LoVo (cell line): ENCODE data around the gene S100A8.
A peak's percentile ranks its signal among the peaks of the same experiment; 100 is the strongest.

Experiments used
- DNase-seq: peaks from one replicate; pipeline ENCODE4 v3.0.0-alpha.2; 2016; ENCODE audit warnings: low spot score

Gene S100A8

DNA sequence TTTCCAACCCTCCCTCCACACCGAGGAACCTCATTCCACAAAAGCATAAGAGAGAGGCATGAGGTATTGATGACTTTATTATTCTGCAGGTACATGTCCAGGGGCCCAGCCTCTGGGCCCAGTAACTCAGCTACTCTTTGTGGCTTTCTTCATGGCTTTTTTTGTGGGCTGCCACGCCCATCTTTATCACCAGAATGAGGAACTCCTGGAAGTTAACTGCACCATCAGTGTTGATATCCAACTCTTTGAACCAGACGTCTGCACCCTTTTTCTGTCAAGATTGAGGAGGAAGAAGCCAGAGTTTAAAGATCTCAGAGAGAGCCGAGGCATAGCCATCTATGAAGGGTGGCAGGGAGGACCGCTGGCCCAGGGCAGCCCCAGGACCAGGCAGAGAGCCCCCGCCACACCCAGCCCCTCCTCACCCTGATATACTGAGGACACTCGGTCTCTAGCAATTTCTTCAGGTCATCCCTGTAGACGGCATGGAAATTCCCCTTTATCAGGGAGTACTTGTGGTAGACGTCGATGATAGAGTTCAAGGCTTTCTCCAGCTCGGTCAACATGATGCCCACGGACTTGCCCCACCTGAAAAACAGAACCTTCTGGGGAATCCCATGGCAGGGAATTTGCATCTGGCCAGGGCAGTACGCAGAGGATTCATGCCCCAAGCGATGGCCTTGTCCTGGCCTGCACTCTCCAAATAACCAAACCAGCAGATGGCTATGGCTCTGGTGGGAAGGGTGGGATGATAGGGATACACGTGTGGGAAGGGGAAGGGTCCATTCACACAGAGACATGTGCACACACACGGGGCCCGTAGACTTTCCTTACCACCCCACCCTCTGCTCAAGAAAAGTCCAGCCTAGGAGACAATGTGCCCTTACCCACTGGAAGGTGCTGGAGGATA is 647 bp downstream of the S100A8 start:
- no peak for DNase-seq

GRCh38 chr1:153389401-153389800 is 1.5 kb downstream of the S100A8 start:
- no peak for DNase-seq

DNA sequence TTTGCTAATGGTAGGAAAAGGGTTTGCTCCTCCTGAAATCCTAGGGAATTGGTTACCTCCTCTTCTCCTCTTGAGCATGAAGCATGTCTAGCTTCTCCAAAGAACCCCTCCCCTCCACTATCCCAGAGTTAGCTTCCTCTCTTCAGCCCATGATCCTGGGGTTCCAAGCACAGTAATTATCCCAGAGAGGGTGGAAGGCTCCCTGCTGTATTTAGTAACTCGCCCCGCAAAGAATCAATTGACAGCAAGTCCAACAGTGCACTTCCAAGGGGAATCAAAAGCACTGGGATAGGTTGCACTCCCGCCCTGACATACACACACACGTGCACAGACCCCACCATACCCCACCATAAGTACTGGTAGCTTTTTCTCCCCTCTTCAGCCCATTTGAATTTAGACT is 3.1 kb downstream of the S100A8 start:
- DNase-seq = no peak

- no peak for DNase-seq
Observed at GRCh38 chr1:153387001-153387400, 3.9 kb downstream of the S100A8 start.

- DNase-seq = no peak
Observed at GRCh38 chr1:153386500-153386901, 4.4 kb downstream of the S100A8 start.

- DNase-seq = no peak
Observed at GRCh38 chr1:153384958-153385580, 5.8 kb downstream of the S100A8 start.

GRCh38 chr1:153380711-153381110 is 10.2 kb downstream of the S100A8 start:
- no peak for DNase-seq

GRCh38 chr1:153379591-153379990 is 11.3 kb downstream of the S100A8 start:
- DNase-seq = no peak

GRCh38 chr1:153375511-153375910 is 15.4 kb downstream of the S100A8 start, which contains the start of gene S100A12:
TSS of gene S100A12 (minus strand) at chr1:153375621. CDS start at chr1:153374592, 1,029 bp downstream.
- peak; percentile 48 for DNase-seq

- DNase-seq = no peak
Observed at GRCh38 chr1:153374071-153374470, 16.8 kb downstream of the S100A8 start.

DNA sequence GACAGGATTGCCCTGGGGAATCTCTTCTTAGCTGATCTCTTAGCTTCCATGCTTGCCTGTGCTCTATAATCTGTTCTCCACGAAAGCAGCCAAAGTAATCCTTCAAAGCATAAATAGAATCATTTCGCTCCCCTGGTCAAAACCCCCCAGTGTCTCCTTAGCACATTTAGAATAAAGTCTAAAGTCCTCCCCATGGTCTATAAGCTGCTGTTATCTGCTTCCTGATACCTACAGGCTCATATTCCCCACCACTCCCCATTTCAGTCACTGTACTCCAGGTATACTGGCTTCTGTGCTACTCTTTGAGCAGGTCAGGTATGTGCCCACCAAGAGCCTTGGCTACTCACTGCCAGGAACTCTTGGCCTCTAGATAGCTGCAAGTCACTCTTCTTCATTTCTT is 18.3 kb downstream of the S100A8 start:
- no peak for DNase-seq

GRCh38 chr1:153371231-153371630 is 19.6 kb downstream of the S100A8 start:
- DNase-seq = no peak

DNA sequence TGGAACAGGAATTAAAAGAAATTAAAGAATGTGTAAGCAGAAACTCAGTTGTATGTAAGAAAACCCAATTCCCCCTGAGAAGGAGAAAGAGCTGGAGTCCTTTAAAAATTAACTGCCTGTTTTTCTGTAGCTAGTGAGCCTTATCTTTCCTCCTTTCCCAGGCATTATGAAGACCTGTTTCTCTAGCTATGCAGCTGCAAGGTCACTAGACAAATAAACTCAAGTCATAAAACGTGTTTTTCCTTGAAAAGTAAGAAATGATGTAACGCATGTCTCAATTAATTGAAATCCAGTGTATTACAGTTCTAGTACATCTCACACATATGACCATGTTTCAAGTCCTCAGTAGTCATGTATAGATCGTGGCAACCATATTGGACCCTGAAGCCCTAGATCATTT is 20.7 kb downstream of the S100A8 start:
- no peak for DNase-seq

DNA sequence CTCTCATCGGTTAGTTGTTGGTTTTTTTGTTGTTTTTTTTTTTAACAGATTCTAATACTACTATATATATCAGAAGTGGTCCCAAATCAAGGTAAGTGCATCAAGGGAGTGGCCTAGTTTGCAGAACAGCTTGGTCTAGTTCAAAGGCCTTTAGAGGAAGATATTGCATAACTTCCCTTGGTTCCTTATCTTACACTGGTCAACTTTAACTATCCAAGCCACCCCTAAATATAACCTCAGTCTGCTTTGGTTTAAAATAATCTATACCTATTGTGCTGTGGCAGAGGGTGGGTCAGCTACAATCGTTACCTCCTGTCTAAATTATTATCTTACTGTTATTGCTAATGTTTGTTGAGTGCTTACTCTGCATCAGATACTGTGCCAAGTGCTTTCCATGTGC is 22.4 kb downstream of the S100A8 start:
- no peak for DNase-seq

DNA sequence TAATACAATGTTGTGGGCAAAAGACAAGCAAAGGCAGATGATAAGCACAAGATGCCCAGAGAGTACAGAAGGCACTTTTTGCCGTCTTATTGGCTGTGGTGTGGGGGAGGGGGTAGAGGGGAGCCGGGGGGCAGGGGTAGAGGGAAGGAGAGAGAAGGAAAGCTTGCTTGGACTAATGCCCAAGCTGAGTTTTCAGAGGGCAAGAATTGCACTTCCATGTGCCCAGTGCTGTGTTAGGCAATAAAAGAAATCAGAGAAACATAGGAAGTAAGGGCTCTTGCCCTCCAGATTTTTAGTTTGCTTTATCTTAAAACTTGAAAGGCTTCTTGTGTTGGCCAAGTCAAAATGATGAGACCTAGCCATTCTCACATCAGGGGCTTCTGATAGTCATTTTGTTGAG is 23.8 kb downstream of the S100A8 start:
- no peak for DNase-seq

DNA sequence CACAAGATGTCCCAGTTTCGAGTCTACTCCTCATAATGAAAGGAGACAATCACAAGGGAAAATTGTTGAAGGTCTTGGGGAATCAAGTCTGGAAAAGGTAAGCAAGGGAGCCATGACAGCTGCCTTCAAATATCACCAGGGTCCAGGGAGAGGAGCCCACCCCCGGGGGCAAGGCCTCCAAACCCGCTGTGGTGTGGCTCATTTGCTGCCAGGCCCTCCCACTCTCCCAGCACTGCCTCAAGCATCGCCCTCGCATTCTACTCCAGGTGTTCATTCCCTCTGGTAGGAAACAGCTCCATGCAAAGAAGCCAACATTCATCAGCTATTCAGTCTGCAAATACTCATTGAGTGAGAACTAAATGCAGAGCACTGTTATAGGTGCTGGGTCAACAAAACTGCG is 24.6 kb downstream of the S100A8 start:
- no peak for DNase-seq

- DNase-seq = no peak
Observed at GRCh38 chr1:153365696-153366095, 25.2 kb downstream of the S100A8 start.

DNA sequence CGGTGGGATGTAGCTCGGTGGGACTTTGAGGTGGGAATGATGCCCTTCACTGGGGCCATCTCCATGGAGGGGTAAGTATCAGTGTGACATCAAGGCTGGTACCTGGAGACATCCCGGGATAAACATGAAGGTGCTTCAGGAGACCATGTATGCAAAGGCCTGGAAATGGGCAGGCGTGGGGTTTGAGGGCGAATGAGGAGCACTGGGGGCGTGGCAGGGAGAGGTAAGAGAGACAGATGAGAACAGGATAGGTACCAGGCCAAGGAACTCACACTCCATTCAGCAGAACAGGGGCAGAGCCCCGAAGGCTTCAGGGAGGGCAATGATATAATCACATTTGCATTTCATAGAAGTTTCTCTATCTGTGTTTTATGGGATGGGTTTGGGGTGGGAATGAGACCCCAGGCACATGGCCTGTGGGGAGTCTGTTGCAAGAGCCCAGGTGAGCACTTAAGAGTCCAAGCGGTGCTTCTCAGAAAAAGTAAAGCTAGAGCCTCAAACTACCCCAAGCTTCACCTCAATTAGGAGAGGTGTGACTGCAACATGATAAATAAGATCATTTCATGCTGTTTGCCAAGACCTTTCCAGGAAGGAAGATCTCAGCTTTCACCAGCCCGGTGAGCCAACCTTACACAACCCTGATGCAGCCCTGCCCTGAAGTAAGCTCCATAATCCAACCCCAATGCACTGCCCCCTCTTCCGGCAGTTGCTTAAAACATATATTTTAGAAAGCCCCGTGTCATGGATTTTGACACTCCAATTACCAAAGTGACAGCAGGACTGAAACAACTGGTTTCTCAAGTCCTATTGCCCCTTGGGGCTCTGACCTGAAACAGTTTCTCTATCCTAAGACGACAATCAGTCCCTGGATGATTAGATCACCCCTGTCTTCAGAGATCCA is 25.9 kb downstream of the S100A8 start:
- no peak for DNase-seq

DNA sequence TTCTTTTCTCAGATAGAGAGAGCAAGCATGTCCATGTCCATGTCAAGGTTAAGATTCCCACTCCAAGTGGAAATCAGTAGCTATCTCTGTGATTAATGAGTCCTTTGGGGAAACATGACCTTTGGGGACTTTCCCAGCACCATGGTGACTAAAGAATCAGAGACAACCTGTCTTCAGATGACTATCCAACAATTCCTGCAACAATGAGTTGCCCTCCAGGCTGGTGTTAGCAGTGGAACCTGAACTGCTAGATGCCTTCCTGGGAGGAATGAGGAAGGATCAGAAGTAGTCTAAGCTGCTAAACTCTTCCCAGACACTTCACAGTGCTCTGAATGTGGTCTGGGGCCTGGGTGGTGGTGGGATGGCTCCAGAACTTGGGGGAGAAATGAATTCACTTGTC is 26.7 kb downstream of the S100A8 start:
- no peak for DNase-seq

GRCh38 chr1:153363641-153364040 is 27.2 kb downstream of the S100A8 start:
- DNase-seq = no peak

DNA sequence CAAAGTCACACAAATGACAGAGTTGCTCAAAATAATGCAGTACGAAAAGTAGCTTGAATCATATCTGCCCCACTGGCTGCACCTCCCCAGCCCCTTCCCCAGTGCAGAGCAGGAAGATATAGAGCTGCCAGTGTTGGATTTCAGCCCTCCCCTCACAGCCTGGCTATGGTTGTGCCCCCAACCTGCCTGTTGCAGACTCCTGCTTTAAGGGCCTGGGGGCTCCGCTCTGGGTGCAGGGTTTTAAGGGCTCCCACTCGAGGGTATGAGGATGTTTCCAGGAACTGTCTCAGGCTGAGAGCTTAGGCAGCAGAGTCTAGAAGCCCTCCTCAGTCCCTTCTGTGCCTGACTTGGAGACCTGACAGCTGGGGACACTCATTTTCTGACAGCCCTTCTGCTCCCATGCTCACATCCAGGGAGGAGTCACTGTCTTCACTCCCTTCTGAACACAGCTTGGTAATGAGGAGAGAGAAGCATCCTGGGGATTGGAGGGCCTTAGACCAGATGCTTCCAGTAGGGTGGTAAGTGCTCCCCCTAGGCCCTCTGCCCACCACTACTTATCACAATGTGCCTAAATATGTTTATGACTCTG is 28.6 kb downstream of the S100A8 start:
- no peak for DNase-seq

- DNase-seq = no peak
Observed at GRCh38 chr1:153361480-153362109, 29.3 kb downstream of the S100A8 start.
